PC-9 (cell line): ENCODE measurements around the gene SLC39A13. TPM values are rescaled to one million over a fixed set of nuclear protein-coding genes. Genes with fewer than 3 reads are reported as not detected.

Source experiments
- BruUV-seq: library from RNA; stranded (reverse); fragments of 400-500 nt; replicated peaks from 2 replicates; lab custom pipeline; 2021; lab: Mats Ljungman, UMichigan
- CTCF ChIA-PET: fragments of 300-600 bp; sonication (Branson Sonifier 250); formaldehyde crosslinking; loops from one replicate; lab custom pipeline; 2022; ENCODE audit warnings: antibody characterized with exemption; lab: Charles Lee
- POLR2A ChIA-PET: fragments of 300-600 bp; sonication (Branson Sonifier 250); formaldehyde crosslinking; loops from one replicate; lab custom pipeline; 2022; ENCODE audit warnings: antibody characterized with exemption; ENCODE audit not compliant: unreplicated experiment; lab: Charles Lee
- DNase-seq, 2 experiments: peaks; one replicate each; pipeline versions ENCODE4 v3.0.0 to v3.0.0-alpha.2; 2015 to 2022; ENCODE audit warnings: mixed read lengths in 1 of 2
- H2AFZ ChIP-seq: fragments of 200-600 bp; sonication (generic); 2 replicates; pipeline ENCODE4 v1.8.1; 2017; ENCODE audit warnings: antibody characterized with exemption
- H3F3A ChIP-seq: fragments of 200-600 bp; sonication (generic); 2 replicates; pipeline ENCODE4 v1.8.1; 2017; ENCODE audit warnings: antibody characterized with exemption, mild to moderate bottlenecking, low read depth; ENCODE audit not compliant: insufficient read depth
- H3K27ac ChIP-seq: fragments of 200-600 bp; sonication (generic); 2 replicates; pipeline ENCODE4 v1.6.1; 2016; ENCODE audit warnings: mixed run types
- H3K27me3 ChIP-seq: fragments of 200-600 bp; sonication (generic); 2 replicates; pipeline ENCODE4 v1.6.1; 2016; ENCODE audit warnings: low read depth, mixed run types; ENCODE audit not compliant: insufficient read depth
- H3K36me3 ChIP-seq: fragments of 200-600 bp; sonication (generic); 2 replicates; pipeline ENCODE4 v1.6.1; 2016; ENCODE audit warnings: low read depth, mixed run types
- H3K4me1 ChIP-seq: fragments of 200-600 bp; sonication (generic); replicated peaks from 2 replicates; pipeline ENCODE4 v1.6.1; 2016; ENCODE audit warnings: mixed run types; ENCODE audit not compliant: insufficient read depth
- H3K4me2 ChIP-seq: fragments of 200-600 bp; sonication (generic); 2 replicates; pipeline ENCODE4 v1.6.1; 2017; ENCODE audit warnings: mixed run types
- H3K4me3 ChIP-seq: fragments of 200-600 bp; sonication (generic); 2 replicates; pipeline ENCODE4 v1.6.1; 2016; ENCODE audit warnings: mixed run types
- H3K79me2 ChIP-seq: fragments of 200-600 bp; sonication (generic); 2 replicates; pipeline ENCODE4 v1.6.1; 2017; ENCODE audit warnings: low read depth, mixed run types
- H3K9me2 ChIP-seq: fragments of 200-600 bp; sonication (generic); 2 replicates; pipeline ENCODE4 v1.8.1; 2017; ENCODE audit warnings: mild to moderate bottlenecking; ENCODE audit not compliant: insufficient read depth
- H3K9me3 ChIP-seq: fragments of 200-600 bp; sonication (generic); 2 replicates; pipeline ENCODE4 v1.8.1; 2016; ENCODE audit warnings: low read depth; ENCODE audit not compliant: insufficient read depth
- H4K20me1 ChIP-seq: fragments of 200-600 bp; sonication (generic); 2 replicates; pipeline ENCODE4 v1.8.1; 2017; ENCODE audit not compliant: insufficient read depth
- CTCF ChIP-seq: fragments of 200-600 bp; sonication (generic); conservative IDR thresholded peaks from 2 replicates; pipeline ENCODE4 v1.6.1; 2017; ENCODE audit warnings: mixed run types, antibody characterized with exemption, mild to moderate bottlenecking, moderate library complexity
- EZH2 ChIP-seq: fragments of 200-600 bp; sonication (generic); IDR thresholded peaks from 2 replicates; pipeline ENCODE4 v1.8.0; 2017; ENCODE audit warnings: antibody characterized with exemption, low read depth
- intact Hi-C: fragments of 100-400 bp; cut with micrococcal nuclease; formaldehyde crosslinking; loops from one replicate; pipeline ENCODE4 v1.10.0; 2022; ENCODE audit not compliant: unreplicated experiment
- total RNA-seq: library from RNA; stranded (reverse); gene quantifications from 2 replicates; pipeline ENCODE4 v1.2.3, GENCODE V29; 2021

SLC39A13 gene
- total RNA-seq, 1 experiment from 2014 or later: 28.8 TPM

GRCh38 chr11:47359586-47359985 lies 48.8 kb upstream of the SLC39A13 start:
- Histone ChIP-seq H3K9me3 (no peaks in the 10 kb centered on the region), H3K4me2 (no peak overlapping the region), H3K27ac (no peak overlapping the region), H3K79me2 (no peaks in the 10 kb centered on the region), H4K20me1 (no peaks in the 10 kb centered on the region), H3K36me3 (no peaks in the 10 kb centered on the region), H3K4me3 (no peak overlapping the region), H3K27me3 (no peaks in the 10 kb centered on the region), H2AFZ (no peak overlapping the region), H3K9me2 (no peaks in the 10 kb centered on the region), H3K4me1 (no peaks in the 10 kb centered on the region), H3F3A (peaks cover 28% of the 10 kb centered on the region; the same call in 1 of the 2 replicates)
- DNase-seq: no peak
- intact Hi-C loops: loop anchor here (5.0 kb wide), 3 partner anchors 532 to 992 kb away; partner anchors contain the start of gene MDK
- ChIA-PET CTCF (no interaction called here), POLR2A (interaction anchor here (0.5 kb wide), 1 partner anchor 49 kb away, joined by 3 read pairs; the partner anchor contains the start of gene SLC39A13)
- BruUV-seq: no TSS peak
- TF ChIP-seq CTCF (no peak), EZH2 (no peak)

GRCh38 chr11:47360341-47360740 lies 48.0 kb upstream of the SLC39A13 start:
- no peak overlapping the region for H3K4me3 ChIP-seq
- no peaks in the 10 kb centered on the region for H3K9me3 ChIP-seq
- TF ChIP-seq EZH2 (no peak), CTCF (no peak)
- DNase-seq: no peak
- intact Hi-C loops: no loop called here
- BruUV-seq: no TSS peak
- no peaks in the 10 kb centered on the region for H3K36me3 ChIP-seq
- ChIA-PET POLR2A (interaction anchor here (0.7 kb wide), 1 partner anchor 86 kb away, joined by 4 read pairs; no protein-coding TSS in a partner anchor), CTCF (no interaction called here)
- no peaks in the 10 kb centered on the region for H3K27me3 ChIP-seq
- no peaks in the 10 kb centered on the region for H4K20me1 ChIP-seq
- no peaks in the 10 kb centered on the region for H3K79me2 ChIP-seq
- peaks cover 28% of the 10 kb centered on the region; the same call in 1 of the 2 replicates for H3F3A ChIP-seq
- H3K4me1 ChIP-seq: no peaks in the 10 kb centered on the region
- no peak overlapping the region for H3K4me2 ChIP-seq
- H2AFZ ChIP-seq: no peak overlapping the region
- no peak overlapping the region for H3K27ac ChIP-seq
- H3K9me2 ChIP-seq: no peaks in the 10 kb centered on the region

GRCh38 chr11:47361419-47361818 lies 47.0 kb upstream of the SLC39A13 start:
- Histone ChIP-seq H3K9me3 (no peaks in the 10 kb centered on the region), H3K4me3 (no peak overlapping the region)
- no TSS peak for BruUV-seq

More at GRCh38 chr11:47361419-47361818, 47.0 kb upstream of the SLC39A13 start:
- Histone ChIP-seq H4K20me1 (no peaks in the 10 kb centered on the region), H3K27ac (no peak overlapping the region), H2AFZ (no peak overlapping the region), H3K27me3 (no peaks in the 10 kb centered on the region), H3F3A (peaks cover 17% of the 10 kb centered on the region; the same call in 1 of the 2 replicates), H3K4me1 (no peaks in the 10 kb centered on the region), H3K79me2 (no peaks in the 10 kb centered on the region), H3K36me3 (no peaks in the 10 kb centered on the region), H3K4me2 (no peak overlapping the region), H3K9me2 (no peaks in the 10 kb centered on the region)
- POLR2A ChIA-PET: no interaction called here
- DNase-seq: peak in 1 of 2 experiments; percentile 30
- CTCF ChIA-PET: no interaction called here
- intact Hi-C loops: no loop called here
- no peak for TF ChIP-seq EZH2
- no peak for TF ChIP-seq CTCF
